Erythroblast (primary cell): ENCODE results near the gene CRYL1.

Experiments used
- GATA1 ChIP-seq: IDR thresholded peaks from 2 replicates; pipeline ENCODE4 v1.6.1; 2011; ENCODE audit warnings: low read depth, mild to moderate bottlenecking, control low read depth, low read length, moderate library complexity
- POLR2A ChIP-seq: IDR thresholded peaks from 2 replicates; pipeline ENCODE4 v1.6.1; 2011; ENCODE audit warnings: mild to moderate bottlenecking, low read length

DNA sequence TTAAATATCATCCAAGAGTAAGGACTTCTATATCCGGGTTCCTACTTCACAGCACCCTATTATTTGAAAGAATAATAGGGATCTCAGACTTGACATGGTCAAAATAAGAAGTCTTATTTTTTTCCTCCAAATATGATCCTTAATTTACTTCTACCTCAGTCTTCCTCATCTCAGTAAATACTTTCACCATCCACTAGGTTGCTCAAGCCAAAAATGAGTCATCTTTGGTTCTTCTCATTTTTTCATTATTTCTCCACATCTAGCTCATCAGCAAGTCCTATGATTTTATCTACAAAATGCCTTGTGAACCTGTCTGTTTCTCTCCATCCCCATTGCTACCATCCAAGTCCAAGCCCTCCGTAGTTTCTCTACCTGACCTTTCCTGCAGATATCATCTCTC, 171.7 kb downstream of the CRYL1 start:
- TF ChIP-seq POLR2A (no peak), GATA1 (no peak)
